CD4-positive, alpha-beta T cell treated with Interleukin-17A for 1 hour (primary cell): ENCODE data around the gene SLC35F4.

Source experiments
- DNase-seq: peaks from one replicate; pipeline ENCODE4 v3.0.0-alpha.2; 2020

Gene SLC35F4

DNA sequence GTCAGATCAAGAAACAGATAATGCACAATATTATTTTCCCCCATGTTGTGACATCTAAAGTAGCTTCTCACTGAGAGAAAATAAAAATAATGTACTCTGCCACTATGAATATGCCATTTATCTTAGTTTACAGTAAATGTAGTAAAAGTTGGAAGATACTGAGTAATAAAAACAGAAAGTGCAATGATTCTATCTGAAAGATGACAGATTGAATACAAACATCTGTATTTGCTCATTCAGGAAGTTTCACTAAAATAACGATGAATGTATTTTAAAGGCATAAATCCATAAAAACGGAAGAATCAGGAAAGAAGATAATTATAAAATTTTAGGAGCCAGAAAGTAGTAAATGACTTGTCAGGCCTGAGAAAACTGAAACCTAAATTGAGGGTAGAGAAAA, 18.2 kb downstream of the SLC35F4 start:
- DNase-seq, result no peak

DNA sequence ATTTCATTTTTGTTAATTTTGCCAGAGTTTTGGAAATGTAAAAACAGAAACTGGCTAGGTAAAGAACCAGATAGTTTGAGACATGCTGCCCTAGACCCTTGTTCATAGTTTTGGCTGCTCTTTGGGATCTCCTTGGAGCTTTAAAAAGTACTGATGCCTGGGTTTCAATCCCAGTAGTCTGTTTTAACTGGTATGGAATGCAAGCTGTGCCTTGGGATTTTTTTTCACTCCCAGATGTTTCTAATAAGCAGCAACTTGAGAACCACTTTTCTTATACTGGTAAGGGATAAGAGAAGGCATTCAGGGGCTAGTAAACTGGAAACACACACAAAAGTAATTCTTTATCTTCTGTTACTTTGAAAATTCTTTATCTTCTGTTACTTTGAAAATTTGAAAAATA, 18.8 kb downstream of the SLC35F4 start:
- DNase-seq, result no peak

DNA sequence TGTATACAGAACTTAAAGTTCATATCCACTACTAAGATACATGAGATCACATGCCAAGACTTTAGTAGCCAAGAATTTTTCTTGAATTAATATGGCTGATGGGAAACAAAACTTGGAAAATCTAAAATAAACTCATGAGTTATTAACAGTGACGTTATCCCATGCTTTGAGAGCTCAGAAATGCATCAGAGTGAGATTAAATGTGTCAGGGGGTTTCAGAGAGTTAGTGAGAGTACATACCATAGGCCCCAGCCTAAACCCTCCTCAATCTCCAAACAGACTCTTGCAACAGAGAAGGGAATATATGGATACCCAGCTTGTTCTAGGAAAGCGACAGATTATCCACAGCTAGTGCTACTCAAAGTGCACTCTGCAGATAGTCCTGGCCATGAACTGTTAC, 19.3 kb downstream of the SLC35F4 start:
- DNase-seq, result no peak

DNA sequence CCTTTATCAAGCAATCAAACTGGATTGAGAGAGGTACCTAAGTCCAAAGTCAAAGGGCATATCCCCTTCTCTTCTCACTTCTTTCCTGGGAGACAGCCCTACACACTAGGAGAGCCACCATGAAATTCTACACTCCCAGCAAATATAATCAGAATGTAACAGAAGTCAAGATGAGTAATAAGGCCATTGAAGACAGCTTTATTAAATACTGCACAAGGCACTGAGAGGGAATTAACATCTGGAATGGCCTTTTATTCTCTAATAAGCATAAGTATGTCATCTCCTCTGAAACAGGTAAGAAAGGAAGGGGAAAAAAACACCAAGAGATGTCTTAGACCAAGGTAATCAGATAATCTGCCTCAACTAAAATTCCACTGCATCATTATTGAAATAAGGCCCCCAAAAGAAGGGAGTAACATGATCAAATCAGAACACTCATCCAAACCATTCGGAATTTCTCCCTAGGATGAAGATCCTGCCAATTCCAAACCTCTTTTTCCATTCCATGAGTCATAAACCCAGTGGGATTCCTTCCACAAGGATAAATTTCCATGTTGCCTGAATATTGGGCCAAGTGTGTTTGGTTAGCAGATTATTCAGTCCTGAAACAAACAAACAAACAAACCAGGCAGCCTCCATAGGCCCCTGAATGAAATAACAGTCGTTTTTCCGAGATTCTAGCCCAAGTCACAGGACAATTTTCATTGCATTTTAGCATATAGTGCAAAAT, 19.9 kb downstream of the SLC35F4 start:
- DNase-seq, result no peak

DNA sequence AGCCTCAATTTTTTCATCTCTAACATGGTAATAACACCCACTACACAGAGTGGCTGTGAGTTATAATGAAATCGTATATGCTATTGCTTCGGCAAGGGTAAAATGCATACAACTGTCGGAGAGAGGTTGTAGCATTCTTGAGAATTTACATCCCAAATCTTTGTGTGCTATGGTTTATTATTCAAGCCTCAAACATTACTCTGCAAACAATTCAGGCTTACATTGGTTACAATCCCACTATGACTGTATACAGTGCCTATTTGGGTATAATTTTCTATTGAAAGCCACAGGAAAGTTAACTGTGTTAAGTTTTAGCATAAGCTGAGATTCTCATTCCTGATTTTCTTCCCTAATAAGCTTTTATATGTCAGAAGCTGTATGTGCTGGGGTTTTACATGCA, 20.6 kb downstream of the SLC35F4 start:
- no peak for DNase-seq

DNA sequence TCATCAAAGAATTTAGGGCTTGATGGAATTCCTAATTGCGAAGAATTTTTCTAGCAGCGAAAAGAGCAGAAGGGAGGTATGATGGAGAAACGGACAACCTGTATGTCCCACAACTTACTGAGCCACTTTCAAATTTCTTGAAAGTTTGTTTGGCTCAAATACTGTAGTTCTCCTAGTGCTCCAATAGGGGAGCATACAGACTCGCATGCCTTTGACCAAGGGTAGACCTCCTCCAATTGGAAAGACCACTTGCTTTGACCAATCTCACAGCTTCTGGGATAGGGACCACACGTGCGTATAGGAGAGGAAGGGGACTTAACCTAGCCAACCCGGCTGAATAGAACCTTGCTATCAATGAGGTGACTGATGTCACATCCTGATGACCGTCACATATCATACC, 28.6 kb downstream of the SLC35F4 start:
- DNase-seq, result no peak

GRCh38 chr14:57835766-57836165, 30.1 kb downstream of the SLC35F4 start:
- no peak for DNase-seq

DNA sequence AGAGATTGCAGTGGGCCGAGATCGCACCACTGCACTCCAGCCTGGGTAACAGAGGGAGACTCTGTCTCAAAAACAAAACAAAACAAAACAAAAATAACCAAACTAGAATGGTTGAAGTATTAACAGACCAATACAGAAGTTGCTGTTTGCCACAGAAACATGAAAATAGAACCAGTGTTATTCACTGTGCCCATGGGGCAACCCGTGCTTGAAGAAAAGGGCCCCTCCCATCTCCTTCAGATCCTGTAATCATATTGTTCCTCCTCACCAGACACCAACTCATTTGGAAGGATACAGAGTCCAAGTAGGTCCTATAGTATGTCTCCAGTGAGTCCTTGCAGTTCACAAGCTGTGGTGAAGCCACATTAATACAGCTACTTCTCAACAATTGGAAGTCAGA, 30.9 kb downstream of the SLC35F4 start:
- DNase-seq, result no peak

DNA sequence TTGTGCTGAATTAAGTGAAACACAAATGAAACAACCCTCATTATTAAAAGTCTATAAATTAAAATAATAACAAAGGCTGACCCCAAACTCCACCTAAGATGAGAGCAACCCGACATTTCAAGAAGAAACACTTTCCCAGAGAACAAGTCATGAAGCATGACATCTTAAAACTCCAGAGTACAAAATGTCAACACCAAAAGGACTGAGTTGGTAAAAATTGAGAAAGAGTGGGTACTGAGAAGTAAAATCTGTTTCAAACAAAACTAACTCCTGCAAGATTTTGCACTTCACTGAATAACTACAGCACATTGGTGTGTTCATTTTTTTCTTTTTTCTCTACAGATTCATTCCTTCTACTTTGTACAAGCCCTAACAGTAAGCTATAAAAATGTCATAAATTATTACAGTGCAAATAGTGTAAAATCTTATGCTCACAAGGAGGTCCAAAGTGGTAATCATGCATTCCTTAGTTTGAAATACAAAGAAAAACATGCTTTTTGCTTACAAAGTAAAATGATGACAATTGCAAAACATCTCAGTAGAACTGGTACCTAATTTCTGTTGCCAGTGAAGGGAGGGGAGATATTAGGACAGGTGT, 31.8 kb downstream of the SLC35F4 start:
- DNase-seq, result no peak

- DNase-seq, result no peak
These were observed 32.6 kb downstream of the SLC35F4 start for GRCh38 chr14:57833323-57833722.

- no peak for DNase-seq
These were observed 33.9 kb downstream of the SLC35F4 start for GRCh38 chr14:57831981-57832380.

GRCh38 chr14:57828713-57829112, 37.2 kb downstream of the SLC35F4 start:
- no peak for DNase-seq

GRCh38 chr14:57823015-57823660, 42.8 kb downstream of the SLC35F4 start:
- no peak for DNase-seq

- no peak for DNase-seq
These were observed 43.8 kb downstream of the SLC35F4 start for GRCh38 chr14:57822081-57822480.

GRCh38 chr14:57820581-57820980, 45.3 kb downstream of the SLC35F4 start:
- DNase-seq, result no peak

DNA sequence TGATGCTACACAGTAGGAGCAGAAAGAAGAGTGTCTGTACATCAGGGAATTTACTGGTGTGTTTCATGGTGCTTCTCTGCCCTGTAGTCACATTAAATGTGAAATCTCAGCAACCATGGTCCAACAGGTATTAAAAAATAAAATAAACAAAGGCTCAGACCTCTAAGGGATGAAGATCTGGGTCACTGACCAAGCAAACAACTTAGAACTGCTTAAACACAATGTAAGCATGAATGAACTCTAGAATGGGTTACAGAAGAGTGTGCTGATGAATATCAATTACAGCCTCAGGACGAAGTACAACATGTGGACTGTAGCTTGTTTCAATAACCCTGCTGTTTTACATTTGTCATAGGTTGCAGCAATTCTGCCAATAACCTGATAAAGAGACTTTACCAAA, 47.4 kb downstream of the SLC35F4 start:
- DNase-seq, result no peak

GRCh38 chr14:57816568-57817284, 49.2 kb downstream of the SLC35F4 start:
- DNase-seq, result no peak

DNA sequence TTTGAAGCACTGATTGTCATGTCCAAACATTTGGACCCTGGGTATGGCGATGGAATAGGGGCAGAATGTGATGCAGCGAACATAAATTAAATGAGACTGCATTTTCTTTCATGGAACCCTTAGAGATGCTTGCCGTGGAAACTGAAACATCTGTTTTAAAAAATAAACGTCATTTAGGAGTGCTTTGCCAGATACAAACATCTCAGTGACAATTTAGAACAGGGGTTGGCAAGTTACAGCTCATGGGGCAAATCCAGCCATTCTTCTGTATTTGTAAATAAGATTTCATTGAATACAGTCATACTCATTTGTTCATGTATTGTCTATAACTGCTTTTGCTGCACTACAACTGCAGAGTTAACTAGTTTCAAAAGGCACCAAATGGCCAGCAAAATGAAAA, 51.2 kb downstream of the SLC35F4 start:
- DNase-seq, result no peak

DNA sequence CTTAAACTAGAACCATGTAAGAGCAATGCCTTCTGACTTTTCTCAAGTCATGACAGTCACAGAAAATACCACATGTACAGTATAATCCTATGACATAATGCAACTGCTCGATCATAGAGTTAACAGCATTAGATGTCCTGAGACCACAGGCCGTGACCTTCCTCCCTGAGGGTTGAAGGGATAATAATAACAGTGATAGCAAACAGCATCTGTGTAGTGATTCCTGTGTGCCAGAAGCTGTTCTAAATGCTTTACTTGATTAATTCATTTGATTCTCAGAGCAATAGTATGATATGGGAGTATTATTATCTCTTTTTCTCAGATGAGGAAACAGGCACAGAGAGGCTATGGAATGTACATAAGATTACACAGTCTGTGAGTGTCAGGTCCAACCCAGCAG, 53.2 kb downstream of the SLC35F4 start:
- no peak for DNase-seq

DNA sequence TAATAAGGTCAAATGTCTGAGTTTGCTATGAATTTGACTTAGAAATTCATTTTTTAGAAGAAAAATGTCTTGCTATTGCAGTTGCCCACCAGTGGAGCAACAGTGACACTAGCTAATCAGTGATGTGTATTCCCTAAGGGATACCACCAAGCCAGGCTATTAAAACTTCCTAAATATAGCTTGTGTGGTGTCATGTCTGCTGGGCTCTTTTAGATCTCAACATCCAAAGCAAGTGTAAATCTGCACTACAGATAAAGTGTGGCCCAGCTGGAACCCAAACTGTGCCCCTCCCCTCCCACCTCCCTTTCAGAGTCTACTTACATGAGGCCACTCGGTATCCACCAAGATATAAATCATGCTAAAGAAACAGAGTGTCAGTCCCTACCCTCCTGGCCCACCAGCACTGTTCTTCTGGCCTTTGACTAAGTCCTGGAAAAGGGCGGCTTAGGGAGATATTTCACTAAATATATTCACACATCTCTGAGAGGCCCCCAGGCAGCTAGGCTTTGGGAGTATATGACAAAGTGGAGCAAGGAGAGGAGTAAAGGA, 53.8 kb downstream of the SLC35F4 start:
- DNase-seq, result no peak

GRCh38 chr14:57809808-57810207, 56.1 kb downstream of the SLC35F4 start:
- DNase-seq, result no peak

DNA sequence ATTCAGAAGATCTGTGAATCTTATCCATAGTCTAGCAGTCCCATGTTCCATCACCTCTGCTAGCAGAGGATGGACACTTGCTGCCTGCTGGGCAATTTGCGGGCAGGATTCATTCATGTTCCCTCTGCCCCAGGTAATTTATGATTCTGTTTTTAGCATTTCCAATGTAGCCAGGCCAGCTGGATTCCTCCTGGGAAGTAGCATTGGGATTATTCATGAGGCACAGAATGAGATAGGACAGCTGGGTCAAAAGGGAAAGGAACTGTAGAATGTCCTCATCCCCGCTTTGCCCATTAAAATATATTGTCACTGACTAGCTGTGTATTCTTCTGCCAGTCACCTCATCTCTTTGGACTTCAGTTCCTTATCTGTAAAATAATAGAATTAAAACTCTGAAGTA, 68.7 kb downstream of the SLC35F4 start:
- DNase-seq, result no peak

- DNase-seq, result no peak
These were observed 69.3 kb downstream of the SLC35F4 start for GRCh38 chr14:57796556-57796955.

DNA sequence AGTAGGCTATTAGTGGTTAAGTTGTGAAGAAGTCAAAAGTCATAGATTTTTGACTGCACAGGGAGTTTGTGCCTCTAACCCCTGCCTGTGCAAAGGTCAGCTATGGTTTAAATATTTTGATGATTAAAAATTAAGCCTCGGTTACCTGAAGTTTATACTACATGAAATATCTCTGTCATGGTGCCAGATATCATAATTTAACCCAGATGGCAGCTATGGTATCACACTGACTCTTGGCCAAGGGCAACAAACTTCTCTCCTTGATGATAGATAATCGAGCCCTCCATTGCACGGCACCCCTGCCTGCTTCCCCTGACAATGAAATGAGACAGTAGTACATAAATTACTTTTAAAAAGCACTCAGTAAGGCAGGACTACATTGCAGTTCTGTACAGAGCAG, 80.8 kb downstream of the SLC35F4 start:
- DNase-seq, result no peak
